Measurements from ENCODE around the gene CMBL.
"Not testable (repeated sequence)": the region's sequence is repeated elsewhere in the genome, so short reads cannot be mapped to it uniquely, and the experiment has no call there.

CMBL gene

DNA sequence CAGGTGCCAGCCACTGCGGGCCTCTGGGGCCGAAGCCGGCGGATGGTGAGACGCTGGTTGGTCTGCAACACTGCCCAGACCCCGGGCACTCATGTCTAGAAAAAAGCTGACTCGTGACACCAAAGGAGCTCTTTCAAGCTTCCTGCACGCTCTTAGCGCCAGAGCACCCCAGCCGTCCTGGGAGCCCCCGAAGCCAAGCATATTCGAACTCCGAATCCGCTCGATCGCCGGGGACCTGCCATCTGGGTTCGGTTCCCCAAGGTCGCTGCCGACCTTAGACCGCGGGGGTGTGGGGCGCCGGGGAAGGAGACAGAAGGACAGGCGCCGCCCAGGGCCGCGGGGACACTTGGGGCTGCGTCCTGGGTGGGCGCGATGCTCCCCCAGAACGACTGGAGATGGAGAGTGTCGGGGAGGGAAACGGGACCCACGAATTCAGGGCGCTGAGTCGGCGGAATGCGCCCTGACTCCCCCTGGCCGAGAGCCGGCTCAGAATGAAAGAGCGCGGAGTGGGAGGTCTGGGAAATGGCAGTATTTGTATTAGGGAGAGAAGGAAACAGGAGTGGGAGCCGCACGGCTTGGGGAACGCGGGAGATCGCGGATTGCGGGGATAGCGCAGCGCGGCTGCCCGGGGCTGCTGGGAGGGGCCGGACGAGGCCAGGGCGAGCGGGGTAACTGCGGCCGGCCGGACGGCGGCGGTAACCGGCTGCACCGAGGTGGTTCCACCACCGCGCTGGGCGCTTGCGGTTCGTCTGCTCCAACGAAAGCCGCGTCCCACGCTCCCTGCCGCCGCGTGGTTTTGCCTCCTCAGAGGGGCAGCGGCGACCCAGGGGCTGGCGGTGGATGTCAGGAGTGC is 25.7 kb upstream of the CMBL start:
- no peak for DNase-seq

DNA sequence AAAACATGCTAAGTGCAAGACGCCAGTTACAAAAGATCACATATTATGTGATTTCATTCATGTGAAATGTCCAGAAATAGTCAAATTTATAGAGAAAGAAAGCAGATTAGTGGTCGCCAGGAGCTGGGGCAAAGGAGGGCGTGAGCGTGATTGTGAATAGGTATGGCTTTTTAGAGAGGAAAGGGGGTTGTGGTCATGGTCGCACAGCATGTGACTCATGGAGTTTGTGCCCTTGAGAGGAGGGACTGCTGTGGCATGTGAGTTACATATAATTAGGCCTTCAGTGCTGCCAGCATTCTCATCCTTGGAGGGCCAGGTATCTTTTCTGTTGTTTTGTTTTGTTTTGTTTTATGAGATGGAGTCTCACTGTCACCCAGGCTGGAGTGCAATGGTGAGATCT is 24.6 kb upstream of the CMBL start:
- DNase-seq: no peak

- DNase-seq: peak; percentile 60
Measured at GRCh38 chr5:10331341-10331796, 23.7 kb upstream of the CMBL start.

DNA sequence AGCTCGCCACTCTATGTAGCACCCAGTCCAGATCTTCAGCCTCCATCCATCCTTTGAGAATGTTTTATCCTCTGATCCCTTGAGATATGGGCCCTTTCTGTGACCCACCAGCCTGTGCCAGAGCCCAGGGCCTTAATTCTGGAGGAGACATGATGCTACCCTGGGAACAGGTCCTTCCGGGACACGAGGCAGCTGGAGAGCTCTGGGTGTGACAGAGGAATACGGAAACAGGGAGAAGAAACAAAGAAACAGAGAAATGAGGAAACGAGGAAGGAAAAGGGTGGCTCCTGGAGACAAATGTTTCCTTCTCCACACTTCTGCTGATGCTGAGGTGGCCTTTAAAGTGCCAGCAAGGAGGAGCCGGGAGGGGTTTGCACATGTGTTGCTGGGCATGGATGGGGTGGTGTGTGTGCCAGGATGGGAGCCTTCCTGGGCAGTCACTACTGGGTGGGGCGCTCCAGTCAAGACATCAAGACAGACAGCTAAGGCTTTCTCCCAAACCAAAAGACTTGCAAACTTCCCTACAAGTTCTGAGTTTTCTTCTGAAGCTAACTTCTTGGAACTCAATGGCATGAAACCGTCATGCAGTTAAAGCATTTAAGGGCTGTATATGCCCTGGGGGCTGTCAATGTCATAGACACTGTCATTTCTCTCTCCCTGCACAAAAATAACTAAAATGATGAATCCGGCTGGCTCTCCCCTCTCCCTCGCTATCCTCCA is 23.0 kb upstream of the CMBL start:
- no peak for DNase-seq

DNA sequence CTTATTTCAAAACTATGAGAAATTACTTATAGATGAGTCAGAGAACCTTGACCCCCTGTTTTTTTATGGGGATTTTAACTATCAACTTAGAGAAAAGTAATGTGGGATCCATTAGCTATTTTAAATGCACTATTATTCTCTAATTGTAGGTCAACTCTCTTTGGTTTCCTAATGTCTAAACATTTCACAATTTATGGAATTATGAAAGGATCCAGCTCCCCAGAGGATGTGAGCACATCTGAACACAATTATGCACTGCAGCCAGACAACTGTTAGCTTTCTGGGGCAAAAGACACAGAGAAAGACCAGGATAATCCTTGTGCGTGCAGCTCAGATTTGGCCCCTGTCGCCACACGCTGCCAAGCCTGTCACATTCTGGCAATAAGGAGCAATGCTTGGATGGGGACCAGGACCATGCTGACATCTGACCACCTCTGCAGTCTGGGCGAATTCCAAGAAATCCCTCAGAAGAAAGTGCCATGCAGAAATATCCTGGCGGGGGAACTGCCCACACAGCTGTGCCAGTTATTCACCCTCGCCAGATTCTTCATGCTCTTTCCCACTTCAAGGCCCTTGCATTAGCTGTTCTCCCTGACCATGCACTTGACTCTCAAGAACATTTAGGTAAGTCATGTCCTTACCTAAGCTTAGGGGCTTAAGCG is 22.2 kb upstream of the CMBL start:
- peak; percentile 62 for DNase-seq

DNA sequence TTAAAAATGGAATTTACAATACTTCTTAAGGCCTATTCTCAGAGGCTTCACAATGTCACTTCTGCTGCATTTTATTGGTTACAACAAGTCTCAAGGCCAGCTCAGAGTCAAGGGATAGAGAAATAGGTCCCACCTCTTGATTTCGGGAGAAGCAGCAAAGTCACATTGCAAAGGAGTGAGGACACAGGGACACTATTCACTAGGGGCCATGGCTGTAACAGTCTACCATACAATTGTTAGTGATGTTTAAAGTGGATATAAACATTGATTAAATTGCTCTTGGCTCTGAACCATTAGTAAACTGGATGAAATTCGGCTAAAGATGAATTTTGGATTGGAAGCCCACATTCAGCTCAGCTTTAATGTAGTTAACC is 21.7 kb upstream of the CMBL start:
- DNase-seq: no peak

GRCh38 chr5:10328323-10328722 is 20.6 kb upstream of the CMBL start:
- no peak for DNase-seq

- no peak for DNase-seq
Measured at GRCh38 chr5:10324518-10325370, 17.0 kb upstream of the CMBL start.

GRCh38 chr5:10323588-10324488 is 16.1 kb upstream of the CMBL start:
- DNase-seq: no peak

DNA sequence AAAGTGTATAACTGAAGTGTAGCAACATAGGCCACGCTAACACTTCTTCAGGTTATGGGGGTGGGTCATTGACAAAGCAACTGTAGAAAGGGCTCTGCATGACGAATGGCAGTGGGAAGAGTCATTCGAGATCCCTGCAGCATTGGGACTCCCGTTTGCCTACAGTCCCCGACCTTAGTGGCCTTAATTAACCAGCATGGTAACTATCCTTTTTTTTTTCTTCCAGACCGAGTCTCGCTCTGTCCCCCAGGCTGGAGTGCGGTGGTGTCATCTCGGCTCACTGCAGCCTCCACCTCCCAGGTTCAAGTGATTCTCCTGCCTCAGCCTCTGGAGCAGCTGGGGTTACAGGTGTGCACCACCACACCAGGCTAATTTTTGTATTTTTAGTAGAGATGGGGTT is 14.2 kb upstream of the CMBL start:
- DNase-seq: no peak

DNA sequence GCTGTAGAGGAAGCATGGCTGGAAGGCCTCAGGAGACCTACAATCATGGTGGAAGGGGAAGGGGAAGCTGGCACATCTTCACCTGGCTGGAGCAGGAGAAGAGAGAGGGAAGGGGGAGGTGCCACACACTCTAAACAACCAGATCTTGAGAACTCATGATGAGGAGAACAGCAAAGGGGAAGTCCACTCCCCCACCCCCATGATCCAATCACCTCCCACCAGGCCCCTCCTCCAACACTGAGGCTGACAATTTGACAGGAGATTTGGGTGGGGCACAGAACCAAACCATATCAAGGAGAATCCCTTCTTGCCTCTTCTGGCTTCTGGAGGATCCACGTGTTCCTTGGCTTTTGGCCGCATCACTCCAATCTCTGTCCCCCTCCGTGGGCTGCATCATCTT is 13.1 kb upstream of the CMBL start:
- no peak for DNase-seq

DNA sequence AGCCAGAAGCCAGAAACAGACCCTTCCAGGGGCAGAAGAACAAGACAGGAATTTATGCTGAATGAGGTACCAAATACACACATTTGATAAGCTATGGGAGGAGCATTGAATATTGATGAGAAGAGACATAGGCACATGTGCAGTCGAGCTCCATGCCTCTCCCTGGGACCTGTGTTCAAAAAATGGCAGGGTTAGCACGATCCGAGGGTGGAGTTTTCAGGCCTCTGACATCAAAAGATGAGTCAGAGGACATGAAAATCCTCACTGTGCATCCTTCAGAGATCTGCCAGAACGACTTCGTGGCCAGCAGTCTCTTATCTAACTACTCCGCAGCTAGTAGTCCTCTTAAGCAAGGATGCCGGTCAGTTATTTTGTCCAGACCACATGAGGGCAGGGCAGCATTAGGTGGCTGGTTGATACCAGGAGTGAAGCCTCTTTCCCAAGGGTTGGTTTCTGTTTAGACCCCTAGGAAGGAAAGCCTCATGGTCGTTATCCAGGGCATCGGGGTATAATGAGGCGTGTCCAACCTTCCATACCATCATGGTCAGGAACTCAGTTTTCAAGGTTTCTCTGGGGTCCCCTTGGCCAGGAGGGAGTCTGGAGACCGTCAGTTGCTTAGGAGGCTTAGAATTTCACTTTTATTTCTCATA is 11.6 kb upstream of the CMBL start:
- no peak for DNase-seq

GRCh38 chr5:10317825-10318682 is 10.4 kb upstream of the CMBL start:
- DNase-seq: no peak

GRCh38 chr5:10315824-10316509 is 8.3 kb upstream of the CMBL start:
- DNase-seq: no peak

DNA sequence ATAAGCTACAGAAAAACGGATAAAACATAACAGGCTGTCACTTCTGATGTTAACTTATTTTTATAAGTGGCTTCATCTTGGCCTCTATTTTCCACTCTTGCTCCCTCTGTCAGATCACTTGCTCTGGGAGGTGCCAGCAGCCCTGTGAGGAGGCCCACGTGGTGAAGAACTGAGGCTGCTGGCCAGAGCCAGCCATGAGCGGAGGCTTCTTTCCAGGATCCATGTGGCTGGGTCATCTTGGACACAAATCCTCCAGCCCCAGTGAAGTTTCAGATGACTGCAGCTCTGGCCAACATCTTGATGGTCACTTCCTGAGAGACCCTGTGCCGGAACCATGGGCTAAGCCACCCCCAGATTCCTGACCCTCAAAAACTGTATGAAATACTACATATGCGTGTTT is 7.5 kb upstream of the CMBL start:
- DNase-seq: no peak

GRCh38 chr5:10311595-10312425 is 4.1 kb upstream of the CMBL start:
- no peak for DNase-seq

DNA sequence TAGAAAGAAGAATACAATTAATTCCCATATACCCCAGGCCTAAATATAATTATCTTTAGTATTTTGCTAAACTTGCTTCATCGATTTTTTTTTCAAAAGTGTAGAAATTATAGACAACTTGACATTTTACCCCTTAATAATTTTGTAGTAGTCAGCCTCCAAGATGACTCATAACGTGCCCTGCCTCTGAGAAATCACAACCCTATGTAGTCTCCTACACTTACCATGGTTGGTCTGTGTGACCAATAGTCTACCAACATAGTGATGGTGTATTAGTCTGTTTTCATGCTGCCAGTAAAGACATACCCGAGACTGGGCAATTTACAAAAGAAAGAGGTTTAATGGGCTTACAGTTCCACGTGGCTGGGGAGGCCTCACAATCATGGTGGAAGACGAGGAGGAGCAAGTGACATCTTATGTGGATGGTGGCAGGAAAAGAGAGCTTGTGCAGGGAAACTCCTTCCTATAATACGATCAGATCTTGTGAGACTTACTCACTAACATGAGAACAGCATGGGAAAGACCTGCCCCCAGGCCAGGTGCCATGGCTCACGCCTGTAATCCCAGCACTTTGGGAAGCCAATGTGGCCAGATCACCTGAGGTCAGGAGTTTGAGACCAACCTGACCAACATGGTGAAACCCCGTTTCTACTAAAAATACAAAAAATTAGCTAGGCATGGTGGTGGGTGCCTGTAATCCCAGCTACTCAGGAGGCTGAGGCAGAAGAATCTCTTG is 3.3 kb upstream of the CMBL start:
- not testable (repeated sequence) for DNase-seq
